GM21529 (cell line): ENCODE data around the gene MEGF6.

ENCODE experiments used
- ATAC-seq: cut with Tn5 transposase; IDR thresholded peaks from one replicate; pipeline ENCODE4 v1.9.1; 2021; ENCODE audit not compliant: unreplicated experiment

MEGF6 gene

GRCh38 chr1:3506943-3507342 lies 104.4 kb downstream of the MEGF6 start:
- ATAC-seq, result no peak

GRCh38 chr1:3506041-3506440 lies 105.3 kb downstream of the MEGF6 start:
- ATAC-seq, result no peak

GRCh38 chr1:3505161-3505560 lies 106.1 kb downstream of the MEGF6 start:
- no peak for ATAC-seq

- ATAC-seq, result no peak
Observed at GRCh38 chr1:3504822-3505153, 106.5 kb downstream of the MEGF6 start.

- ATAC-seq, result no peak
Observed at GRCh38 chr1:3504151-3504821, 107.0 kb downstream of the MEGF6 start.

GRCh38 chr1:3503525-3503886 lies 107.8 kb downstream of the MEGF6 start:
- ATAC-seq, result no peak

GRCh38 chr1:3502641-3503524 lies 108.4 kb downstream of the MEGF6 start:
- no peak for ATAC-seq

GRCh38 chr1:3501856-3502640 lies 109.3 kb downstream of the MEGF6 start:
- no peak for ATAC-seq

- ATAC-seq, result no peak
Observed at GRCh38 chr1:3501437-3501836, 109.9 kb downstream of the MEGF6 start.

GRCh38 chr1:3500265-3500835 lies 111.0 kb downstream of the MEGF6 start:
- ATAC-seq, result no peak

GRCh38 chr1:3499611-3500010 lies 111.7 kb downstream of the MEGF6 start:
- no peak for ATAC-seq

- no peak for ATAC-seq
Observed at GRCh38 chr1:3498986-3499385, 112.3 kb downstream of the MEGF6 start.

GRCh38 chr1:3498246-3498930 lies 112.9 kb downstream of the MEGF6 start:
- no peak for ATAC-seq

GRCh38 chr1:3497521-3497920 lies 113.8 kb downstream of the MEGF6 start:
- no peak for ATAC-seq

GRCh38 chr1:3496916-3497315 lies 114.4 kb downstream of the MEGF6 start:
- no peak for ATAC-seq

- no peak for ATAC-seq
Observed at GRCh38 chr1:3495776-3496745, 115.2 kb downstream of the MEGF6 start.

- no peak for ATAC-seq
Observed at GRCh38 chr1:3494321-3495308, 116.7 kb downstream of the MEGF6 start.

- ATAC-seq, result no peak
Observed at GRCh38 chr1:3492545-3493246, 118.6 kb downstream of the MEGF6 start.
